B cell (primary cell): ENCODE results near the gene D2HGDH.

Experiments used
- CTCF ChIP-seq: fragments of 200-600 bp; IDR thresholded peaks from one replicate; pipeline ENCODE4 v1.8.0; 2022; ENCODE audit warnings: antibody characterized with exemption, mild to moderate bottlenecking
- EZH2 ChIP-seq: IDR thresholded peaks from 2 replicates; pipeline ENCODE4 v1.6.1; 2012; ENCODE audit warnings: borderline replicate concordance, low read depth, mild to moderate bottlenecking, moderate library complexity, low read length; ENCODE audit not compliant: insufficient read depth, poor library complexity, severe bottlenecking

DNA sequence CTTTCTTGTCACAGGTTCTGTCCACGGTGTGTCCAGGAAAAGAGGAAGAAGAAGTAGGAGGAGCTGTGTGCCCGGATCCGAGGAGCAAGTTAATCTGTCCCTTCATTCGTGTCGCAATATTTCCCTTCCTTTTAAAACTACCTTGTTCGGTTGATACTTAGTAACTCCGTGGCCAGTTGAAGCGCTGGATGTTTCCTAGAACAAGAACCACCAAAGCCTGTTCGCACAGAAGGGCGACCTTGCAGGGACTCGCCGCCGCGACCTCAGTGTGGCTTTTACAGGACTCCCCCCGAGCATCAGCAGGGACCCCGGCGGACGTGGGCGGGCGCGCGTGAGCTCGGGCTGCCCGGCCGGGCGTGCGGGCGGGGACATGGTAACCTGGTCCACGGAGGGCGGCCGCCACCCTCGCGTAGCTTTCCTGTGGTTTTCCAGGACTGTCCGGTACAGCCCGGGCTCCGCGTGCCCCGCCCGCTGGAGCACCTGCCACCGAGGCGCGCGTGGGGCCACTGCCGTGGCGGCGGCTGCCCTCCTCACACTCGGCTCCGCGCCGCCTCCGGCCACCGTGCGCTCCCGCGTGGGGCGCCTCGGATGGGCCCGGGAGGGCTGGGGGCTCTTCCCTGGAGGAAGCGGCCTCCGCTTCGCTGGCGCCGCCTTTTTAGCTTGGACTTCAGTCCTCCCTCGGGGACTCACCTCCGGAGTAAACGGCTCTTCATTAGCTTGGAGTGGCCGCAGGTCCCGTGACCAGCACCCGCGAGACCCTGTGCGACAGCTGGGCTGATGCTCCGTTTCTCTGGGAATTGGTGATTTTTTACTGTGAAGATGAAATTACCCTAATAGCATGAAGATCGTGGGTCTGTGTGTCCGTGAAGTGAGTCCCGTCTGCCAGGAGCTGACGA lies 9.2 kb upstream of the D2HGDH start:
- no peak for TF ChIP-seq CTCF
- no peak for TF ChIP-seq EZH2
